MCF 10A (cell line): Measurements from ENCODE around the gene SLC26A11. TPM values are rescaled to one million over a fixed set of nuclear protein-coding genes. Genes with fewer than 3 reads are reported as not detected.
A peak's percentile ranks its signal among the peaks of the same experiment; 100 is the strongest.
"Not testable (repeated sequence)": the region's sequence is repeated elsewhere in the genome, so short reads cannot be mapped to it uniquely, and the experiment has no call there.

ENCODE experiments used
- BruUV-seq: library from RNA; stranded (reverse); fragments of 400-500 nt; replicated peaks from 2 replicates; lab custom pipeline; 2021; lab: Mats Ljungman, UMichigan
- CTCF ChIA-PET: fragments of 300-600 bp; sonication (Branson Sonifier 250); formaldehyde crosslinking; extraction: SDS; loops from one replicate; lab custom pipeline; 2021; ENCODE audit warnings: antibody characterized with exemption, inconsistent platforms; lab: Yijun Ruan, JAX
- POLR2A ChIA-PET: fragments of 300-600, 350-650 bp; sonication (Branson Sonifier 250); formaldehyde crosslinking; extraction: SDS; loops from one replicate; lab custom pipeline; 2020; ENCODE audit warnings: antibody characterized with exemption, inconsistent platforms; lab: Yijun Ruan, JAX
- DNase-seq: peaks from one replicate; pipeline ENCODE4 v3.0.0-alpha.2; 2018; ENCODE audit not compliant: unreplicated experiment
- H3K27ac Mint-ChIP-seq: one replicate; pipeline ENCODE4 v1.8.0; 2022; ENCODE audit warnings: mild to moderate bottlenecking, low read depth, mixed read lengths; ENCODE audit not compliant: unreplicated experiment
- H3K27me3 Mint-ChIP-seq: one replicate; pipeline ENCODE4 v1.8.0; 2022; ENCODE audit warnings: mixed read lengths; ENCODE audit not compliant: insufficient read depth, unreplicated experiment
- H3K36me3 Mint-ChIP-seq: one replicate; pipeline ENCODE4 v1.8.0; 2022; ENCODE audit warnings: mild to moderate bottlenecking, moderate library complexity, mixed read lengths; ENCODE audit not compliant: insufficient read depth, unreplicated experiment
- H3K4me1 Mint-ChIP-seq: one replicate; pipeline ENCODE4 v1.8.0; 2022; ENCODE audit warnings: mixed read lengths; ENCODE audit not compliant: insufficient read depth, unreplicated experiment
- H3K4me3 Mint-ChIP-seq: one replicate; pipeline ENCODE4 v1.8.0; 2022; ENCODE audit warnings: mild to moderate bottlenecking, moderate library complexity, mixed read lengths; ENCODE audit not compliant: unreplicated experiment
- H3K9me3 Mint-ChIP-seq: one replicate; pipeline ENCODE4 v1.8.0; 2022; ENCODE audit warnings: mixed read lengths; ENCODE audit not compliant: unreplicated experiment
- CTCF ChIP-seq: fragments of 200-600 bp; IDR thresholded peaks from one replicate; pipeline ENCODE4 v1.8.0; 2022; ENCODE audit warnings: antibody characterized with exemption, mild to moderate bottlenecking; ENCODE audit not compliant: unreplicated experiment
- intact Hi-C: fragments of 100-400 bp; cut with micrococcal nuclease; formaldehyde crosslinking; loops from 2 replicates; pipeline ENCODE4 v1.14.1; 2022
- total RNA-seq: library from RNA; stranded (reverse); gene quantifications from 2 replicates; pipeline ENCODE4 v1.2.3, GENCODE V29; 2022

Gene SLC26A11
- total RNA-seq, 1 experiment from 2014 or later: 11.7 TPM

GRCh38 chr17:80195671-80196529 is 24.3 kb upstream of the SLC26A11 start:
- no TSS peak for BruUV-seq
- H3K27ac Mint-ChIP-seq: no peak overlapping the region

GRCh38 chr17:80196652-80197051 is 23.6 kb upstream of the SLC26A11 start:
- peaks cover 20% of the 10 kb centered on the region for H3K36me3 Mint-ChIP-seq
- H3K9me3 Mint-ChIP-seq: no peaks in the 10 kb centered on the region
- ChIA-PET POLR2A (no interaction called here), CTCF (interaction anchor here (0.7 to 2.0 kb wide), 10 partner anchors 9 to 99 kb away, joined by 3 to 8 read pairs (median 4); no protein-coding TSS in a partner anchor)
- H3K4me3 Mint-ChIP-seq: no peak overlapping the region
- no peak overlapping the region for H3K27ac Mint-ChIP-seq
- intact Hi-C loops: loop anchor here (1.0 to 2.0 kb wide), 2 partner anchors 57 to 168 kb away; no protein-coding TSS in a partner anchor
- H3K27me3 Mint-ChIP-seq: no peaks in the 10 kb centered on the region
- TF ChIP-seq CTCF: no peak
- no TSS peak for BruUV-seq
- DNase-seq: no peak
- no peaks in the 10 kb centered on the region for H3K4me1 Mint-ChIP-seq

More at GRCh38 chr17:80195671-80196529, 24.3 kb upstream of the SLC26A11 start:
- H3K4me3 Mint-ChIP-seq: no peak overlapping the region
- ChIA-PET CTCF (interaction anchor here (0.5 to 2.0 kb wide), 17 partner anchors 8 to 558 kb away, joined by 3 to 8 read pairs (median 3); no protein-coding TSS in a partner anchor), POLR2A (no interaction called here)
- H3K9me3 Mint-ChIP-seq: no peaks in the 10 kb centered on the region
- no peaks in the 10 kb centered on the region for H3K27me3 Mint-ChIP-seq
- no peaks in the 10 kb centered on the region for H3K4me1 Mint-ChIP-seq
- TF ChIP-seq CTCF: peak; percentile 93
- intact Hi-C loops: loop anchor here (1.0 to 2.0 kb wide), 2 partner anchors 57 to 169 kb away; no protein-coding TSS in a partner anchor
- peaks cover 20% of the 10 kb centered on the region for H3K36me3 Mint-ChIP-seq
- DNase-seq: peak; percentile 26

- no peaks in the 10 kb centered on the region for H3K9me3 Mint-ChIP-seq
Observed at GRCh38 chr17:80198144-80198661, 22.0 kb upstream of the SLC26A11 start.

GRCh38 chr17:80199295-80199694 is 20.9 kb upstream of the SLC26A11 start:
- DNase-seq, H3K4me3 Mint-ChIP-seq, H3K4me1 Mint-ChIP-seq, H3K9me3 Mint-ChIP-seq, H3K27ac Mint-ChIP-seq, POLR2A ChIA-PET, BruUV-seq, intact Hi-C loops, H3K27me3 Mint-ChIP-seq: not testable (repeated sequence)
- peaks cover 20% of the 10 kb centered on the region for H3K36me3 Mint-ChIP-seq
- CTCF ChIA-PET: interaction anchor here (0.6 to 0.7 kb wide), 4 partner anchors 11 to 1648 kb away, joined by 3 to 4 read pairs (median 4); no protein-coding TSS in a partner anchor

More at GRCh38 chr17:80198144-80198661, 22.0 kb upstream of the SLC26A11 start:
- ChIA-PET POLR2A (interaction anchor here (0.6 to 0.7 kb wide), 3 partner anchors 22 to 54 kb away, joined by 3 to 7 read pairs (median 3); no protein-coding TSS in a partner anchor), CTCF (interaction anchor here (1.0 kb wide), 1 partner anchor 97 kb away, joined by 4 read pairs; the partner anchor contains the start of gene GAA)
- intact Hi-C loops: no loop called here
- H3K4me3 Mint-ChIP-seq: no peak overlapping the region
- H3K27me3 Mint-ChIP-seq: no peaks in the 10 kb centered on the region
- no peaks in the 10 kb centered on the region for H3K4me1 Mint-ChIP-seq
- BruUV-seq: no TSS peak
- peaks cover 20% of the 10 kb centered on the region for H3K36me3 Mint-ChIP-seq
- no peak for TF ChIP-seq CTCF
- no peak overlapping the region for H3K27ac Mint-ChIP-seq
- no peak for DNase-seq
